ENCODE data around the gene ZNF697.

Gene ZNF697

DNA sequence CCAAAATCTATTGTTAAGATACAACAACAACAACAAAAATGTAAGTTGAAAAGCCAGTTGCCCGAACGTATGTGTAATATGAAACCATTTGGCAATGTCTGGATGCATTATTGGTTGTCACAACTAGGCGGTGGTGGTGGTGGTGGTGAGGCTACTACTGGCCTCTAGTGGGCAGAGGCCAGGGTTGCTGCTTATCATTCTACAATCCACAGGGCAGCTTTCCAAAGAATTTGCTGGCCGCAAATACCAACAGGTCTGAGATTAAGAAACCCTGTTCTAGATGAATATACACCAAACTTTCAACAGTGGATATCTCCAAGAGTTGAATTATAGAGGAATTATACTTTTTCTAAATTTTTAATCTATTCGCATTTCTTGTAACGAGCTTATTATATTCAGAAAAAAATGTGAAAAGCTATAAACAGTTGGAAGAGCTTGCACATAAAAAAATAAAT is 26.8 kb upstream of the ZNF697 start:
- TF ChIP-seq, protein P1, sequence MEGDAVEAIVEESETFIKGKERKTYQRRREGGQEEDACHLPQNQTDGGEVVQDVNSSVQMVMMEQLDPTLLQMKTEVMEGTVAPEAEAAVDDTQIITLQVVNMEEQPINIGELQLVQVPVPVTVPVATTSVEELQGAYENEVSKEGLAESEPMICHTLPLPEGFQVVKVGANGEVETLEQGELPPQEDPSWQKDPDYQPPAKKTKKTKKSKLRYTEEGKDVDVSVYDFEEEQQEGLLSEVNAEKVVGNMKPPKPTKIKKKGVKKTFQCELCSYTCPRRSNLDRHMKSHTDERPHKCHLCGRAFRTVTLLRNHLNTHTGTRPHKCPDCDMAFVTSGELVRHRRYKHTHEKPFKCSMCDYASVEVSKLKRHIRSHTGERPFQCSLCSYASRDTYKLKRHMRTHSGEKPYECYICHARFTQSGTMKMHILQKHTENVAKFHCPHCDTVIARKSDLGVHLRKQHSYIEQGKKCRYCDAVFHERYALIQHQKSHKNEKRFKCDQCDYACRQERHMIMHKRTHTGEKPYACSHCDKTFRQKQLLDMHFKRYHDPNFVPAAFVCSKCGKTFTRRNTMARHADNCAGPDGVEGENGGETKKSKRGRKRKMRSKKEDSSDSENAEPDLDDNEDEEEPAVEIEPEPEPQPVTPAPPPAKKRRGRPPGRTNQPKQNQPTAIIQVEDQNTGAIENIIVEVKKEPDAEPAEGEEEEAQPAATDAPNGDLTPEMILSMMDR (IDR thresholded peaks at IDR 0.05) = peak; percentile 59

DNA sequence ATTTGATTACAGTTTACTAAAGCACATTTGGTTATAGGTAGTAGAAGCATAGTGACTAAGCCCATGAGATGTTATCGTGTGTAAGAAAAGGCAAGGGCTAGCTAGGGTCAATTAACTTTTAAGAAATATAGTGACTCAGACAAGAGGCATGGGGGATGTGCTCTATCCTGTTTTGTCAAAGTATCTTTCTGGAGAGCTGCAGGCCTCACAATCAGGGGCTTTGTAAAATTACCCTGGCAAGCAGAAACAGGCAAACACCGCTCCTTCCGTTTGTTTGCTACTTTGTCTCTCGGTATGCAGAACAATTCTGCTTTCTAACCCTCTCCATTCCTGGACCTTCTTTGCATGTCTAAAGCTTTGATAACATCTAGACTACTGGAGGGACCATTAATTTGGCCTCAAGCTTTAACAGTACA is 26.1 kb upstream of the ZNF697 start:
- TF ChIP-seq, protein P1 (IDR thresholded peaks at IDR 0.05) = no peak

DNA sequence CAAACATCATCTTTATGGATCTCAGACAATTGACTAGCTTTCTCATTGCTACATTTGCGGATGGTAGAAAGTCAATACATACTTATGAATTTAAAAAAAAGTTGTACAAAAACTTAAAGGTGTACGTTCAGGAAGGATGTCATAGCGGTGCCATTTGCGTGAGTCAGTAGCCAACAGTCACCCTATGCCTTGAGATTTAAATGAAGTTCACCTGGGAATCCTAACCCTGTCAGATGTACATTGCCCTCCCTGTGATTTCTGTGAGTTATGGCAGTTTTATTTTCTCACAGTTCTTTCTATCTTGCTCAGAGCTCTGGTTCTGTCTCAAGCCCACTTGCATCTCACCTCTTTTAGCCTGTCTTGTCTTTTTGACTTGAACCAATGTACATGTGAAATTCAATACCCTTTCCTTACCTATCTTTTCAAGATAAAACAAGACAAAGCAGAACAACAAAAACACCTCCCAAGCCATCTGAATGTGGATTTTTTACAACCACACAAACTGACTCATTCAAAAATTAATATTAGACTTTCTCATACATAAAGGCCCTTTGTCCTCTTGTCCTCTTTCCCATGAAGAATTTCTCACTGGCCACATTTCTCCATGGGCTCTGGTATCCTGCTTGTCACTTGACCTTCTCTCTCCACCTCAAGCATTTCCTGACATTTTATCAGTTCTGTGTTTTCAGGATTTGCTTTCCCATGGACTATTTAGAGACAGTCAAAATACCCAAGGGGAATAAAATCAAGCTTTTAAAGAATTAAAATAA is 25.3 kb upstream of the ZNF697 start:
- TF ChIP-seq, protein P1 (IDR thresholded peaks at IDR 0.05) = no peak

DNA sequence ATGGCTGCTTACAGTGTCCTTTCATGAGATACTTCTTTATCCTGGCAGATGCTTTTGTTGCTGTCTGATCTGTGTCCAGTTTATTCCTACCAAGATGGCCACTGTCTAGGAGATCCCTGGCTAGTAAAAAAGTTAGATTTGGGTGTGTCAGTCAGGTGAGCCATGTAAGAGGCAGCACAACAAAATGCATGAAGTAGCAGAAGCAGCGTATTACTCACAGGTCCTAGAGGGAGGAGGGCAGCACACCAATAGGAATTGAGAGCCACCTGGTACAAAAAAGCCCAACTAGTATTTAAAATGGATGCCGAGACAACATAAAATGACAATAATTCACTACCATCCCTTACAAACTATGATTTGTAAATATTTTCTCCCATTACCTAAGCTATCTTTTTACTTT is 22.8 kb upstream of the ZNF697 start:
- TF ChIP-seq, protein P1 (IDR thresholded peaks at IDR 0.05) = no peak

DNA sequence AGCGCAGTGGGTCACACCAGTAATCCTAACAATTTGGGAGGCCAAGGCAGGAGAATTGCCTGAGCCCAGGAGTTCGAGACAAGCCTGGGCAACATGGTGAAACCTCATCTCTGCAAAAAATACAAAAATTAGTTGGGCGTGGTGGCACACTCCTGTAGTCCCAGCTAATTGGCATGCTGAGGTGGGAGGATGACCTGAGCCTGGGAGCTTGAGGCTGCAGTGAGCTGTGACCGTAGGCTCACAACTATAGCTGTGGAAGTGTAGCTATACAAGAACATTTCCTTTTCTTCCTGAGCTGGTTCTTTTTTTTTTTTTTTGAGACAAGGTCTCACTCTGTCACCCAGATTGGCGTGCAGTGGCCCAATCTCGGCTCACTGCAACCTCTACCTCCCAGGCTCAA is 19.1 kb upstream of the ZNF697 start:
- TF ChIP-seq, protein P1 (IDR thresholded peaks at IDR 0.05) = no peak

DNA sequence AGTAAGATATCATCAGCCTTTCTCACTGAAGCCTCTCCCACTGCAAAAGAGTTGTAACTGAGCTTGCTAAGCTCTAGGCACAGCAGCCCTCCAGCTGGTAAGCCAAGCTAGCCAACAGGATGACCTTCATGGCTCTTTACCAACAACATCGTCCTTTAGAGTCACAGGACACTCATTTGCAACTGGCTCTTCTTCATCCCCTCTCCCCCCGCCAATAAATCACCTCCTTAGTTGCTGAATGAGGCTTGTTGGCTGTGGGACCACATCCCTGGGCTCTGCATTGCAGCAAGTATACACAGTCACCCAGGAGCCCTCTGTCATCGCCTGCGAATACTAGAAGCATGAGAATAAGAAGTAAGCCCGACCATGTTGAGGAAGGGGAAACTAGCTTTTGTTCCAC is 16.0 kb upstream of the ZNF697 start:
- TF ChIP-seq, protein P1 (IDR thresholded peaks at IDR 0.05) = no peak

DNA sequence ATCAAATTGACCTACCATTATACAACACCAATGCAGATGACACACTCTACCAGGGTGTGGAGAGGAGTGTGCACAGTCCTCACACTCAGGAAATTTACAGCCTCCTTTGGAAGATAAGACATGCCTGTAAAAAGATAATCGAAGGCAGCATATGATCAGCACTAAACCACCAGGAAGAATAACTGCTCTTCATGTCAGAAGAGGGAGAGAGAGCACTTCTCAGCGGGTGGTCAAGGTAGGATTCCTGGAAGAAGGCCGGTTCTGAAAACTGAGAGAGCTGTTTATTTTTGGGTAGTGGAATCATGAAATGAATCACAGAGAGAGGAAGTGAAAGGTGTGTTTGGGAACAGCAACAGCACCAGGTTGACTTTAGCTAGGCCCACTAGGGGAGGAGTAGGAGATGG is 14.0 kb upstream of the ZNF697 start:
- TF ChIP-seq, protein P1 (IDR thresholded peaks at IDR 0.05) = no peak

All from LNCAP (cell line).